GM18909 (cell line): ENCODE measurements around the gene ZC3HAV1L.
"Not testable (repeated sequence)": the region's sequence is repeated elsewhere in the genome, so short reads cannot be mapped to it uniquely, and the experiment has no call there.

Experiments used
- ATAC-seq: cut with Tn5 transposase; IDR thresholded peaks from one replicate; pipeline ENCODE4 v1.9.1; 2021; ENCODE audit warnings: mild to moderate bottlenecking; ENCODE audit not compliant: unreplicated experiment, poor library complexity

The ZC3HAV1L gene

GRCh38 chr7:139055674-139056073 lies 19.8 kb upstream of the ZC3HAV1L start:
- no peak for ATAC-seq

- not testable (repeated sequence) for ATAC-seq
Measured at GRCh38 chr7:139054656-139055055, 18.8 kb upstream of the ZC3HAV1L start.

GRCh38 chr7:139054101-139054500 lies 18.3 kb upstream of the ZC3HAV1L start:
- no peak for ATAC-seq

GRCh38 chr7:139051655-139052054 lies 15.8 kb upstream of the ZC3HAV1L start:
- ATAC-seq = no peak

GRCh38 chr7:139049936-139050335 lies 14.1 kb upstream of the ZC3HAV1L start:
- ATAC-seq = no peak

GRCh38 chr7:139049111-139049510 lies 13.3 kb upstream of the ZC3HAV1L start:
- ATAC-seq = no peak

GRCh38 chr7:139047970-139048369 lies 12.1 kb upstream of the ZC3HAV1L start:
- no peak for ATAC-seq

GRCh38 chr7:139046143-139046542 lies 10.3 kb upstream of the ZC3HAV1L start:
- ATAC-seq = no peak

GRCh38 chr7:139044813-139045794 lies 9.3 kb upstream of the ZC3HAV1L start:
- ATAC-seq = no peak

- ATAC-seq = peak; percentile 58
Measured at GRCh38 chr7:139043823-139044812, 8.3 kb upstream of the ZC3HAV1L start.

GRCh38 chr7:139041378-139042085 lies 5.7 kb upstream of the ZC3HAV1L start:
- no peak for ATAC-seq

- ATAC-seq = no peak
Measured at GRCh38 chr7:139038691-139039090, 2.8 kb upstream of the ZC3HAV1L start.

- no peak for ATAC-seq
Measured at GRCh38 chr7:139036901-139037300, 1.1 kb upstream of the ZC3HAV1L start.

GRCh38 chr7:139034855-139035585 lies 822 bp downstream of the ZC3HAV1L start:
- peak; percentile 46 for ATAC-seq

GRCh38 chr7:139034336-139034735 lies 1.5 kb downstream of the ZC3HAV1L start:
- no peak for ATAC-seq

- no peak for ATAC-seq
Measured at GRCh38 chr7:139033346-139034114, 2.3 kb downstream of the ZC3HAV1L start.

- no peak for ATAC-seq
Measured at GRCh38 chr7:139032473-139032872, 3.4 kb downstream of the ZC3HAV1L start.

GRCh38 chr7:139029353-139029752 lies 6.5 kb downstream of the ZC3HAV1L start:
- ATAC-seq = no peak

- no peak for ATAC-seq
Measured at GRCh38 chr7:139026551-139026950, 9.3 kb downstream of the ZC3HAV1L start.
